Lung (tissue), 12 donors: ENCODE measurements around the gene INPP4B. TPM values are rescaled to one million over a fixed set of nuclear protein-coding genes. Genes with fewer than 3 reads are reported as not detected.

Experiments used
- ATAC-seq: fragments of 200-7000 bp; cut with Tn5 transposase; one replicate; pipeline ENCODE4 v1.9.1; 2020; ENCODE audit warnings: moderate number of reproducible peaks; ENCODE audit not compliant: insufficient read depth, low FRiP score
- DNase-seq, 3 donors: peaks; one replicate each; pipeline ENCODE4 v3.0.0-alpha.2; 2013 to 2017
- H3K27ac ChIP-seq, 2 donors: one replicate each; pipeline ENCODE4 v1.5.1; 2013; ENCODE audit warnings: mild to moderate bottlenecking in 2 of 2, moderate library complexity in 2 of 2, control low read depth in 1 of 2, inconsistent platforms in 1 of 2, low read depth in 1 of 2, low read length in 1 of 2
- H3K27me3 ChIP-seq, 3 donors: one replicate each; pipeline ENCODE4 v1.5.1; 2013; ENCODE audit warnings: low read length in 2 of 3; ENCODE audit not compliant: control insufficient read depth in 3 of 3, insufficient read depth in 3 of 3
- H3K36me3 ChIP-seq, 4 donors: one replicate each; pipeline ENCODE4 v1.5.1; 2013; ENCODE audit warnings: low read length in 4 of 4, mild to moderate bottlenecking in 1 of 4, moderate library complexity in 1 of 4; ENCODE audit not compliant: control insufficient read depth in 4 of 4, insufficient read depth in 4 of 4
- H3K4me1 ChIP-seq, 5 donors: one replicate each; pipeline ENCODE4 v1.5.1; 2013; ENCODE audit warnings: low read length in 5 of 5, mild to moderate bottlenecking in 2 of 5, moderate library complexity in 1 of 5; ENCODE audit not compliant: control insufficient read depth in 5 of 5, insufficient read depth in 5 of 5
- H3K4me3 ChIP-seq: one replicate; pipeline ENCODE4 v1.5.1; 2013; ENCODE audit warnings: mild to moderate bottlenecking, control low read depth, moderate library complexity
- H3K9ac ChIP-seq, 2 donors: one replicate each; pipeline ENCODE4 v1.5.1; 2013; ENCODE audit warnings: low read length in 2 of 2, control low read depth in 1 of 2; ENCODE audit not compliant: insufficient read depth in 1 of 2
- H3K9me3 ChIP-seq, 4 donors: one replicate each; pipeline ENCODE4 v1.5.1; 2013; ENCODE audit warnings: low read length in 3 of 4, mild to moderate bottlenecking in 1 of 4, moderate library complexity in 1 of 4; ENCODE audit not compliant: control insufficient read depth in 4 of 4, insufficient read depth in 3 of 4
- WGBS, 2 donors: extraction: QIAGEN DNeasy Blood & Tissue Kit; methylation state at CpG; one replicate each; pipeline ENCODE4 v1.1.7; 2013; 5-methylcytosine and 5-hydroxymethylcytosine counted together
- polyA plus RNA-seq, 2 donors: library from polyadenylated mRNA; stranded (reverse); fragments of 200-250 nt; gene quantifications; one replicate each; pipeline ENCODE4 v1.2.1, GENCODE V29; 2013
- total RNA-seq, 2 donors: library from RNA; depleted of rRNA in 1 of 2; stranded (reverse); fragments of >200 nt in 1 of 2; gene quantifications; one replicate each; pipeline ENCODE4 v1.2.1, GENCODE V29; 2014 to 2021
- TF ChIP-seq, protein P1 (sequence below): IDR thresholded peaks from 2 replicates; pipeline ENCODE4 v1.5.1; 2012; ENCODE audit warnings: mild to moderate bottlenecking; ENCODE audit errors: control extremely low read depth, extremely low read depth
- donor health status: control.
- donor health status: control.
- donor health status: Bipolar disorder and iron deficiency.
- donor health status: healthy.
- donor health status: DM: yes; HTN: yes; CAD: no.

The INPP4B gene
- total and polyA plus RNA-seq, 4 donors: 2.4 to 32.6 (median 5.6) TPM

DNA sequence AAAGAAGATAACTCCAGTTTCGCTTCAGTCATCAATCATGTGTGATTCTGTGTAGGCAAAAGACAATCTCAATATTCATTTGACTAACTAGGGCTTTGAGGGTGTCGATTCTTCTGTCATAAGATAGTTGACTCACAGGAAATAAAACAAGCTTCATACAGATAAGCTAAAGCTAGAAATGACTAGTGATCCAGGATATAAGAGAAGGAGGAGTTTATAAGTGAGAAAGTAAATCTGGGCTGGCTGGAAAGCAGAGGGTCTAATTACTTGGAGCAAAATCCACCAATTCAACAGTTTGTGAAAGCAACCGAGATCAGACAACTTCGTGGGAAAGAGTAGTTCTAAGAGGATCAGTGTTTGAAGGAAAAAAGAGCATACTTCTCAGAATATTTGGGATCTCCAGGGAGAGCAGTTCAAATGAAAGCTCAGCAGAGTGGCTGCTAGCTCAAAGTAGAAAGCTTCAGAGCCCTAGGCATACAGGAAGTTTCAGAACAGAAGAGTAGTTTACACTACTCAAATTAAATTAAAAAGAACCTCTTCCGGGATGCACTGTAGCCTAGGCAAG, 429.3 kb downstream of the INPP4B start:
- TF ChIP-seq, protein P1, sequence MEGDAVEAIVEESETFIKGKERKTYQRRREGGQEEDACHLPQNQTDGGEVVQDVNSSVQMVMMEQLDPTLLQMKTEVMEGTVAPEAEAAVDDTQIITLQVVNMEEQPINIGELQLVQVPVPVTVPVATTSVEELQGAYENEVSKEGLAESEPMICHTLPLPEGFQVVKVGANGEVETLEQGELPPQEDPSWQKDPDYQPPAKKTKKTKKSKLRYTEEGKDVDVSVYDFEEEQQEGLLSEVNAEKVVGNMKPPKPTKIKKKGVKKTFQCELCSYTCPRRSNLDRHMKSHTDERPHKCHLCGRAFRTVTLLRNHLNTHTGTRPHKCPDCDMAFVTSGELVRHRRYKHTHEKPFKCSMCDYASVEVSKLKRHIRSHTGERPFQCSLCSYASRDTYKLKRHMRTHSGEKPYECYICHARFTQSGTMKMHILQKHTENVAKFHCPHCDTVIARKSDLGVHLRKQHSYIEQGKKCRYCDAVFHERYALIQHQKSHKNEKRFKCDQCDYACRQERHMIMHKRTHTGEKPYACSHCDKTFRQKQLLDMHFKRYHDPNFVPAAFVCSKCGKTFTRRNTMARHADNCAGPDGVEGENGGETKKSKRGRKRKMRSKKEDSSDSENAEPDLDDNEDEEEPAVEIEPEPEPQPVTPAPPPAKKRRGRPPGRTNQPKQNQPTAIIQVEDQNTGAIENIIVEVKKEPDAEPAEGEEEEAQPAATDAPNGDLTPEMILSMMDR: no peak
- H3K9ac ChIP-seq: no peak overlapping the region
- no peak for ATAC-seq

DNA sequence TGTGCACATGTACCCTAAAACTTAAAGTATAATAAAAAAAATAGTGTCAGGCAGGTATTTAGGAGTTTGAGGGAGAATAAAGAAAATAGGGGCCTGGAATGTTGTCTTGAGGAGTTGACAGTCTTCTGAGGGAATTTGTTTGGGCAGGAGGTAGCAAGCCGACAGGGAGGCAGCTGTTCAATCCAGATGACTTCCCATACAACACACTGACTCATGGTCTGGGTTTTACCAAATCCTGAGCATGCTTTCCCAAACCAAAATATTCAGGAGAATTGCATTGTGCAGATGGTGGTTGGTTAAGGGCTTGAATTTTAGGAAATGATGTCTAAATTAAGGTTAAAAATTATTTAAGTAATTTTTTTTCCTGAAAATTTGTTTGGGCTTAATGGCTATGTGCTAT, 430.0 kb downstream of the INPP4B start:
- no peak for ATAC-seq
- 81 to 87% methylated on average over 1 of the region's 1 CpG for WGBS, 2 donors

More for the DNA sequence above, 429.3 kb downstream of the INPP4B start:
- Histone ChIP-seq H3K36me3 (no peaks in the 10 kb centered on the region), H3K4me3 (no peak overlapping the region), H3K9me3 (no peaks in the 10 kb centered on the region), H3K4me1 (peaks cover 0 to 7% (median 0%) of the 10 kb centered on the region in 5 donors), H3K27ac (peak overlapping the region in 1 of 2 donors; percentile 1), H3K27me3 (no peaks in the 10 kb centered on the region)
- DNase-seq: peak in 1 of 3 donors; percentile 30
- WGBS, 2 donors: 55 to 81% methylated on average over 5 of the region's 5 CpGs

DNA sequence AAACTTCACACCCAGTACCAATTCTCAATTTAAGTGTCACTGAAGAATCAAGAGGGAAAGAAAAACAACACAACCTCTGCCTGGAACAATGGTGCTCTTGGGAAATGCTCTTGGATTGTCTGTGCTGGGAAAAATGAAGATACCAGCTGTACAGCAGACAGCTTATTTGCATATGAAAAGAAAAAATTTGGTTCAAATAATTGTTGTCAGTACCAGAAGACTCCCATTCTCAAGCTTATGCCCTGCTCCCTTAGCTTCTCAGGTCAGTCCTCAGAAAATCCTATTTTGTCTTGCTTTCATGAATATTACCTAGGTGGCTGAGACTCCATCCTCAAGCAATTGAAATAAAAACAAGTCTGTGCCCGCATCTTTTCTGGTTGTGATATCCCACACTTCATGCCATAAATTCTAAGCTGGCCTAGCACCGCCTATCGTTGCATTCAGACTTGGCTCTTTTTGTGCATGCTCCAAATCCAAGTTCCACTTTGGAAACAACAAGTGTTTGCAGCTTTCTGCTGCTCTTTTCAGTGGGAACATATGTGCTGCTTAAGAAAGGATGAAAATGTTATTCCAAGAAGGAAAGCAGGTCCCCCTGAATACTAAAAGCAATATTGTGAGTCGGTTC, 431.6 kb downstream of the INPP4B start:
- Histone ChIP-seq H3K9me3 (no peaks in the 10 kb centered on the region), H3K27me3 (no peaks in the 10 kb centered on the region), H3K27ac (no peak overlapping the region), H3K36me3 (no peaks in the 10 kb centered on the region), H3K9ac (no peak overlapping the region), H3K4me3 (no peak overlapping the region), H3K4me1 (peaks cover 0 to 7% (median 0%) of the 10 kb centered on the region in 5 donors)
- TF ChIP-seq, protein P1: no peak
- DNase-seq (no peak), ATAC-seq (no peak)
- 82 to 89% methylated on average over 4 of the region's 4 CpGs for WGBS, 2 donors

More for the DNA sequence above, 430.0 kb downstream of the INPP4B start:
- Histone ChIP-seq H3K36me3 (no peaks in the 10 kb centered on the region), H3K4me3 (no peak overlapping the region), H3K9ac (no peak overlapping the region), H3K27ac (no peak overlapping the region), H3K9me3 (no peaks in the 10 kb centered on the region), H3K4me1 (peaks cover 0 to 7% (median 0%) of the 10 kb centered on the region in 5 donors), H3K27me3 (no peaks in the 10 kb centered on the region)
- DNase-seq: no peak
- TF ChIP-seq, protein P1: no peak
